Measurements from ENCODE around the gene SLC48A1.

The SLC48A1 gene

GRCh38 chr12:47744778-47745436 is 28.1 kb upstream of the SLC48A1 start:
- no peak for DNase-seq

GRCh38 chr12:47745485-47746041 is 27.5 kb upstream of the SLC48A1 start:
- DNase-seq = no peak

- no peak for DNase-seq
Measured at GRCh38 chr12:47746073-47746472, 27.0 kb upstream of the SLC48A1 start.

GRCh38 chr12:47746523-47746922 is 26.5 kb upstream of the SLC48A1 start:
- DNase-seq = no peak

- no peak for DNase-seq
Measured at GRCh38 chr12:47747126-47747525, 25.9 kb upstream of the SLC48A1 start.

GRCh38 chr12:47747596-47748506 is 25.2 kb upstream of the SLC48A1 start:
- DNase-seq = no peak

- no peak for DNase-seq
Measured at GRCh38 chr12:47748507-47748828, 24.6 kb upstream of the SLC48A1 start.

- no peak for DNase-seq
Measured at GRCh38 chr12:47748899-47749298, 24.1 kb upstream of the SLC48A1 start.

GRCh38 chr12:47750229-47750798 is 22.7 kb upstream of the SLC48A1 start:
- no peak for DNase-seq

- no peak for DNase-seq
Measured at GRCh38 chr12:47750916-47751470, 22.0 kb upstream of the SLC48A1 start.

- DNase-seq = no peak
Measured at GRCh38 chr12:47751561-47751960, 21.5 kb upstream of the SLC48A1 start.

GRCh38 chr12:47752121-47752520 is 20.9 kb upstream of the SLC48A1 start:
- DNase-seq = no peak

GRCh38 chr12:47752552-47752951 is 20.5 kb upstream of the SLC48A1 start:
- no peak for DNase-seq

- DNase-seq = no peak
Measured at GRCh38 chr12:47753021-47754001, 19.7 kb upstream of the SLC48A1 start.

- no peak for DNase-seq
Measured at GRCh38 chr12:47754126-47754525, 18.9 kb upstream of the SLC48A1 start.

- no peak for DNase-seq
Measured at GRCh38 chr12:47754881-47755280, 18.2 kb upstream of the SLC48A1 start.

GRCh38 chr12:47755655-47756562 is 17.1 kb upstream of the SLC48A1 start:
- no peak for DNase-seq

GRCh38 chr12:47757364-47757839 is 15.6 kb upstream of the SLC48A1 start:
- DNase-seq = no peak

GRCh38 chr12:47757840-47758583 is 15.0 kb upstream of the SLC48A1 start:
- no peak for DNase-seq

- DNase-seq = no peak
Measured at GRCh38 chr12:47758584-47758833, 14.5 kb upstream of the SLC48A1 start.

Data from eye (tissue), 1 donor.